GM12891 (cell line): ENCODE measurements around the gene APLN.

ENCODE experiments used
- POLR2A ChIP-seq: IDR thresholded peaks from 2 replicates; pipeline ENCODE4 v1.6.1; 2011; ENCODE audit warnings: low read depth, low read length, control low read depth
- TAF1 ChIP-seq: IDR thresholded peaks from 2 replicates; pipeline ENCODE4 v1.6.1; 2011; ENCODE audit warnings: low read depth, low read length, control low read depth

GRCh38 chrX:129626026-129626425, 28.7 kb downstream of the APLN start:
- TF ChIP-seq TAF1 (no peak), POLR2A (no peak)
